Measurements from ENCODE around the gene USP47. TPM values are rescaled to one million over a fixed set of nuclear protein-coding genes. Genes with fewer than 3 reads are reported as not detected.

The USP47 gene
- total and polyA plus RNA-seq, 12 donors, result 36.9 to 107 (median 43.0) TPM

- H3K36me3 ChIP-seq (replicated peaks in 1 of 2), result no peaks in the 10 kb centered on the region
- WGBS, 4 donors, result 92 to 95% (median 94%) methylated on average over 7 of the region's 7 CpGs
- intact Hi-C loops (cut with DNase I), result no loop called here
- TF ChIP-seq POLR2A (IDR thresholded peaks at IDR 0.05), result no peak
- TF ChIP-seq, protein P1, sequence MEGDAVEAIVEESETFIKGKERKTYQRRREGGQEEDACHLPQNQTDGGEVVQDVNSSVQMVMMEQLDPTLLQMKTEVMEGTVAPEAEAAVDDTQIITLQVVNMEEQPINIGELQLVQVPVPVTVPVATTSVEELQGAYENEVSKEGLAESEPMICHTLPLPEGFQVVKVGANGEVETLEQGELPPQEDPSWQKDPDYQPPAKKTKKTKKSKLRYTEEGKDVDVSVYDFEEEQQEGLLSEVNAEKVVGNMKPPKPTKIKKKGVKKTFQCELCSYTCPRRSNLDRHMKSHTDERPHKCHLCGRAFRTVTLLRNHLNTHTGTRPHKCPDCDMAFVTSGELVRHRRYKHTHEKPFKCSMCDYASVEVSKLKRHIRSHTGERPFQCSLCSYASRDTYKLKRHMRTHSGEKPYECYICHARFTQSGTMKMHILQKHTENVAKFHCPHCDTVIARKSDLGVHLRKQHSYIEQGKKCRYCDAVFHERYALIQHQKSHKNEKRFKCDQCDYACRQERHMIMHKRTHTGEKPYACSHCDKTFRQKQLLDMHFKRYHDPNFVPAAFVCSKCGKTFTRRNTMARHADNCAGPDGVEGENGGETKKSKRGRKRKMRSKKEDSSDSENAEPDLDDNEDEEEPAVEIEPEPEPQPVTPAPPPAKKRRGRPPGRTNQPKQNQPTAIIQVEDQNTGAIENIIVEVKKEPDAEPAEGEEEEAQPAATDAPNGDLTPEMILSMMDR (IDR thresholded peaks at IDR 0.05), result no peak
- H3K27me3 ChIP-seq, result no peaks in the 10 kb centered on the region
- H3K27ac ChIP-seq, result no peak overlapping the region
- DNase-seq, result no peak
- peaks cover 0 to 6% of the 10 kb centered on the region in 2 donors for H3K4me1 ChIP-seq (replicated peaks in 1 of 2)
- H3K9me3 ChIP-seq (replicated peaks in 1 of 3), result no peaks in the 10 kb centered on the region
- no peak overlapping the region for H3K4me3 ChIP-seq
Measured at GRCh38 chr11:11814614-11815452, 26.9 kb upstream of the USP47 start.

- DNase-seq, result no peak
- 47 to 92% (median 62%) methylated on average over 2 of the region's 2 CpGs for WGBS, 4 donors
- H3K4me1 ChIP-seq (replicated peaks in 1 of 2), result peaks cover 0 to 6% of the 10 kb centered on the region in 2 donors
- H3K27ac ChIP-seq, result no peak overlapping the region
- no peak for TF ChIP-seq POLR2A (IDR thresholded peaks at IDR 0.05)
- TF ChIP-seq, protein P1 (IDR thresholded peaks at IDR 0.05), result no peak
- intact Hi-C loops (cut with DNase I), result no loop called here
- no peak overlapping the region for H3K4me3 ChIP-seq
- H3K36me3 ChIP-seq (replicated peaks in 1 of 2), result no peaks in the 10 kb centered on the region
- no peaks in the 10 kb centered on the region for H3K27me3 ChIP-seq
- H3K9me3 ChIP-seq (replicated peaks in 1 of 3), result no peaks in the 10 kb centered on the region
Measured at GRCh38 chr11:11816511-11817314, 25.1 kb upstream of the USP47 start.

DNA sequence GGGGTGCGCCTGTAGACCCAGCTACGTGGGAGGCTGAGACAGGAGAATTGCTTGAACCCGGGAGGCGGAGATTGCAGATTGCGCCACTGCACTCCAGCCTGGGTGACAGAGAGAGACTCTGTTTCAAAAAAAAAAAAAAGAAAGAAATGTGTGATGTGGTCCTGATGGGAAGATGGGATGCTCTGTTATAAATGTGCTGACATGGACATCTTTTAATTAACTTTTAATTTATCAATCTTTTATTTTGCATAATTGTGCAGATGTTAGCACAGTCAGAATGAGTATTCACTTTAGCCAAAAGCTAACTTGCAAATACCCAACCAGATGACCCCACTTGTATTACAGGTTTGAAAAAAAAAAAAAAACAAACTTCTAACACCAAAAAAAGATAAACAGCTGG, 23.8 kb upstream of the USP47 start:
- no peak for DNase-seq
- TF ChIP-seq, protein P1 (IDR thresholded peaks at IDR 0.05), result no peak
- no peak for TF ChIP-seq POLR2A (IDR thresholded peaks at IDR 0.05)
- no peak overlapping the region for H3K27ac ChIP-seq
- no peaks in the 10 kb centered on the region for H3K27me3 ChIP-seq
- no peak overlapping the region for H3K4me3 ChIP-seq
- H3K9me3 ChIP-seq (replicated peaks in 1 of 3), result no peaks in the 10 kb centered on the region
- peaks cover 0 to 6% of the 10 kb centered on the region in 2 donors for H3K4me1 ChIP-seq (replicated peaks in 1 of 2)
- intact Hi-C loops (cut with DNase I), result no loop called here
- 83 to 95% (median 90%) methylated on average over 5 of the region's 5 CpGs for WGBS, 4 donors
- no peaks in the 10 kb centered on the region for H3K36me3 ChIP-seq (replicated peaks in 1 of 2)

DNA sequence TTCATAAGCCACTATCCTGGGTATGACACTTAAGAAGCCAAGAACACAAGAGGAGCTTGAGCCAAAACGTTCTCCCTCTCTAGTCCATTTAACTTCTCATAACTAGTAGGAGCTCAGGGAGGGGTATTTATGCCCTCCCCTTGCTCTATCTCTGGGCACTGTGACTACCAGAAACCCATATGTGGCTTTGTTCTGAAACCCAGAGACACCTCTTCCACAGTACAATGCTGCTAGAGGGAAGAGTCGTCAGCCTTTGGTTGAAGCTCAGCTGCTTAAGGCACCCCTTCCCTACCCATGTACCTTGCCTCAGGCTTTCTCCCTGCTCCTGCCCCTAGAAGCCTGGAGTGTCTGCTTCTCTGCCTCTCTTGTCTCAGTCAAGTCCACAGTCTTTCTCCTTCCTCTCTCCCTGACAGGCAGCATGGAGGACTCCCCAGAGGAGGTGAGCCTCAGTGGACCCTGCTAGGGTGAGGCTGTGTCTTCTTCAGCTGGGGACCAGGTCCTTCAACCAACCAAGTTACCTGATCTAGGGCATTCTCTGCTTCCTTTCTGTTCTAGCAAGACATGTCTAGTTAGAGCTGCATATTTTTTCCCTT, 23.1 kb upstream of the USP47 start:
- no peaks in the 10 kb centered on the region for H3K9me3 ChIP-seq (replicated peaks in 1 of 3)
- no peak overlapping the region for H3K27ac ChIP-seq
- H3K4me1 ChIP-seq (replicated peaks in 1 of 2), result peaks cover 0 to 1% of the 10 kb centered on the region in 2 donors
- 76 to 88% (median 80%) methylated on average over 2 of the region's 2 CpGs for WGBS, 4 donors
- no peak for DNase-seq
- H3K27me3 ChIP-seq, result no peaks in the 10 kb centered on the region
- no peak for TF ChIP-seq POLR2A (IDR thresholded peaks at IDR 0.05)
- TF ChIP-seq, protein P1 (IDR thresholded peaks at IDR 0.05), result no peak
- H3K36me3 ChIP-seq (replicated peaks in 1 of 2), result no peaks in the 10 kb centered on the region
- H3K4me3 ChIP-seq, result no peak overlapping the region
- intact Hi-C loops (cut with DNase I), result no loop called here
